Measurements from ENCODE around the gene OR2B6. TPM values are rescaled to one million over a fixed set of nuclear protein-coding genes. Genes with fewer than 3 reads are reported as not detected.

OR2B6 gene
- total RNA-seq: 0.07 TPM in 1 of 2 replicates, not detected in the other

DNA sequence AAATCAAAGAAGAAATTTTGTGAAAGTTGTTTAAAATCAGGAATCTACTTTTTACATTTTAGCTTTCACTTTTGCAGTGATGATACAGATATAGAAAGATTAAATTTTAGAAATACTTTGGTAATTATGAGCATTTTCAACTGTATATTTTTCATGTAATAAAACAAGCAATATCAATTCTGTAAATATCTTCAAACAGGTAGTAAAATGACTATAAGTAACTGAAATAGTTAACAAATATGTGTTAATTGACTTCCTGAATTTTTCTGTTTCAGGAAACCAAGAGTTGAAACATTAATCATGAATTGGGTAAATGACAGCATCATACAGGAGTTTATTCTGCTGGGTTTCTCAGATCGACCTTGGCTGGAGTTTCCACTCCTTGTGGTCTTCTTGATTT, at the start of gene OR2B6:
OR2B6 (plus strand) TSS at position 301 of the 400 bp plus-strand sequence; CDS start at position 301, 0 bp downstream.

DNA sequence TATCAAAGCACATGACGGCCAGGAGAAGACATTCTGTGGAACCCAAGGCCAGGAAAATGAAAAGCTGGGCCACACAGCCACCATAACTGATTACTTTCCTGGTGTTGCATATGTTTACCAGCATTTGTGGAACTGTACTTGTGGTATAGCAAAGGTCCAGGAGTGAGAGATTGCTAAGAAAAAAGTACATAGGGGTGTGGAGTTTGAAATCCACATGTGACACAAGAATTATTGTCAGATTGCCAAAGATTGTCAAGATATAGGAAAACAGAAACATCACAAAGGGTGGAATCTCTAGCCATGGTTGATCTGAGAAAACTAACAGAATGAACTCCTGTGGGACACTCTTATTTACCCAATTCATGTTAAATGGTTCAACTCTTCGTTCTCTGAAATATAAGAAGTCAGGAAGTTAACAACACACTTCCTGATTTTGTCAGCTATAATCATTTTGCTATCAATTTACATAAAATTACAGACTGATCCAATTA, 45.0 kb upstream of the OR2B6 start, which contains the start of gene OR2B2:
OR2B2 (minus strand) TSS at position 441 of the 491 bp plus-strand sequence; CDS start at position 364, 77 bp downstream.

Other genes with a start within 250 kb of the OR2B6 start
- not detected in 2 replicates for gene OR2B2, start 44.8 kb upstream of the OR2B6 start, total RNA-seq
- gene ZNF165, start 123.3 kb downstream of the OR2B6 start, total RNA-seq: 0.13 and 0.26 TPM in 2 replicates
- 1.7 and 2.2 TPM in 2 replicates for gene ZSCAN16, start 167.4 kb downstream of the OR2B6 start, total RNA-seq
- 23.0 and 26.4 TPM in 2 replicates for gene ZKSCAN8, start 184.6 kb downstream of the OR2B6 start, total RNA-seq

All from smooth muscle cell of the pulmonary artery (primary cell).